Measurements from ENCODE around the gene VPS9D1.

DNA sequence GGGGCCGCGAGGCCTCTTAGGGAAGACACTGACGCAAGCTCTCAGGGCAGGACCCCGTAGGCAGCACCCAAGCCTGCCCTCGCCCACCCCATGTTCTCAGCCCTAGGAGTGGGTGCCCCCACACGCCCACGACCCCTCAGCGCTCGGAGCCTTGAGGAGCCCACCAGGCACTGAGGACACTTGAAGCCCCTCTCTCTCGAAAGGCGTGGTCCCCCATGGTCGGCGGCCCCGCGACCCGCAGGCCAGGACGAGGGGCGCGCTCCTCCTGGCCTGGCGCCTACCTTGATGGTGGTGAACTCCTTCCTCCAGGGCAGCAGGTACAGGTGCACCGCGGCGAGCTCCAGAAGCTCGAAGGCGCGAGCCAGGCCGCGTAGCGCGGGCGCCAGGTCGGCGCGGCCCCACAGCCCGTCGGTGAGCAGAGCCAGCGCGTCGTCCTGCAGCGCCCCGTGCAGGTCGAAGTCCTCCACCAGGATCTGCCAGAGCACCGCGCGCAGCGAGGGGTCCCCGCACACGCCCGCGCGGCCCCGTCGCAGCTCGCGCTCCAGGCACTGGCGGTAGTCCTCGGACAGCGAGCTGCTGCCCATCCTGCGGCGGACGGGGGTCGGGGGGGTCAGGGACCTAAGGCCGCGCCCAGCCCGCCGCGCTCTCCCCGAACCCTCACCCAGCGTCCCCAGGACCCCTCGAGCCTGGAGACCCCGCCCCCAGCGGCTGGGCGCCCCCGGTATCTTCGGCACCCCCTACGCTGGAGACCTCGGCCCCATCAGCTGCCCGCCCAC is 19.9 kb downstream of the VPS9D1 start:
- TF ChIP-seq, protein P1, sequence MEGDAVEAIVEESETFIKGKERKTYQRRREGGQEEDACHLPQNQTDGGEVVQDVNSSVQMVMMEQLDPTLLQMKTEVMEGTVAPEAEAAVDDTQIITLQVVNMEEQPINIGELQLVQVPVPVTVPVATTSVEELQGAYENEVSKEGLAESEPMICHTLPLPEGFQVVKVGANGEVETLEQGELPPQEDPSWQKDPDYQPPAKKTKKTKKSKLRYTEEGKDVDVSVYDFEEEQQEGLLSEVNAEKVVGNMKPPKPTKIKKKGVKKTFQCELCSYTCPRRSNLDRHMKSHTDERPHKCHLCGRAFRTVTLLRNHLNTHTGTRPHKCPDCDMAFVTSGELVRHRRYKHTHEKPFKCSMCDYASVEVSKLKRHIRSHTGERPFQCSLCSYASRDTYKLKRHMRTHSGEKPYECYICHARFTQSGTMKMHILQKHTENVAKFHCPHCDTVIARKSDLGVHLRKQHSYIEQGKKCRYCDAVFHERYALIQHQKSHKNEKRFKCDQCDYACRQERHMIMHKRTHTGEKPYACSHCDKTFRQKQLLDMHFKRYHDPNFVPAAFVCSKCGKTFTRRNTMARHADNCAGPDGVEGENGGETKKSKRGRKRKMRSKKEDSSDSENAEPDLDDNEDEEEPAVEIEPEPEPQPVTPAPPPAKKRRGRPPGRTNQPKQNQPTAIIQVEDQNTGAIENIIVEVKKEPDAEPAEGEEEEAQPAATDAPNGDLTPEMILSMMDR (conservative IDR thresholded peaks at IDR 0.05 in 1 of 2, IDR thresholded peaks at IDR 0.05 in 1 of 2; ENCODE audit: low read depth in 1 of 2, low read length in 2 of 2), result peak in 1 of 2 donors; percentile 8
- no peak for TF ChIP-seq EZH2 (IDR thresholded peaks at IDR 0.05; ENCODE audit: low read length, missing control alignments)
